ENCODE results near the gene TIMM29.
A peak's percentile ranks its signal among the peaks of the same experiment; 100 is the strongest.

Gene TIMM29

GRCh38 chr19:10928563-10929401 is at the start of gene TIMM29, which contains the start of gene YIPF2:
Gene TIMM29, plus strand, starts transcription at chr19:10928811. Its CDS starts 12 bp downstream, at chr19:10928823.
Gene YIPF2, minus strand, starts transcription at chr19:10928639. Its CDS starts 229 bp downstream, at chr19:10928410.
- peak; percentile 75 to 90 for DNase-seq (ENCODE audit: low read depth in 2 of 2, low spot score in 1 of 2)

GRCh38 chr19:10881403-10882107 is 47.1 kb upstream of the TIMM29 start:
- no peak for DNase-seq (ENCODE audit: low read depth in 2 of 2, low spot score in 1 of 2)

DNA sequence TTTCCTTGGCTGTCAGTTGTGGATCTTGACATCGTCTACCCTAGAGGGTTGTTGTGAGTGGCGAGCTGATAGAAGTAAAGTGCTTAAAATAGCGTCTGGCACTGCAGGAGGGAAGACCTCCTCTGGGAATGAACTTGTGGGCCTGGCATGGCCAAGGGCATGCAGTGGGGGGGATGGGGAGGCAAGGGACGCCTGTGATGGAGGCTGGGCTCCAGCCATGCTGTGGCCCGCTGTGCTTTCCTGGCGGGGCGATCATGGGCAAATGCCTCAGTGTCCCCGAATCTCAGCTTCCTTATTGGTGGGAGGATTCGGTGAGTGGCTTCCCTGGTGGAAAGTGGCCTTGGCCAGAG is 46.5 kb upstream of the TIMM29 start:
- DNase-seq (ENCODE audit: low read depth in 2 of 2, low spot score in 1 of 2) = no peak

DNA sequence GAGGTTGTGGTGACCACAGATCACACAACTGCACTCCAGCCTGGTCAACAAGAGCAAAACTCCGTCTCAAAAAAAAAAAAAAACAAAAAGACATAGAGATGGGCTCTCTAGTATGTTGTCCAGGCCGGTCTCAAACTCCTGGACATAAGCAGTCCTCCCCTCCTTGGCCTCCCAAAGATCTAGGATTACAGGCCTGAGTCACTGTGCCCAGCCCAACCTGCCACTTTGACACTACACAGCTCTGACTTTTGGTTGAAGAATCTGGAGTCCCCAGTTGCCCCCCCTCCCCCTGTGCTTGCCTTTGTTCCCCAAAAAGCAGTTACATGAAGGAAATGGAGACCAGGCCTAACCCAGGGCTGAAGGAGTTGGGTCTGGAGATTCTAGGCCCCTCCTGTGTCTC is 44.3 kb upstream of the TIMM29 start:
- no peak for DNase-seq (ENCODE audit: low read depth in 2 of 2, low spot score in 1 of 2)

DNA sequence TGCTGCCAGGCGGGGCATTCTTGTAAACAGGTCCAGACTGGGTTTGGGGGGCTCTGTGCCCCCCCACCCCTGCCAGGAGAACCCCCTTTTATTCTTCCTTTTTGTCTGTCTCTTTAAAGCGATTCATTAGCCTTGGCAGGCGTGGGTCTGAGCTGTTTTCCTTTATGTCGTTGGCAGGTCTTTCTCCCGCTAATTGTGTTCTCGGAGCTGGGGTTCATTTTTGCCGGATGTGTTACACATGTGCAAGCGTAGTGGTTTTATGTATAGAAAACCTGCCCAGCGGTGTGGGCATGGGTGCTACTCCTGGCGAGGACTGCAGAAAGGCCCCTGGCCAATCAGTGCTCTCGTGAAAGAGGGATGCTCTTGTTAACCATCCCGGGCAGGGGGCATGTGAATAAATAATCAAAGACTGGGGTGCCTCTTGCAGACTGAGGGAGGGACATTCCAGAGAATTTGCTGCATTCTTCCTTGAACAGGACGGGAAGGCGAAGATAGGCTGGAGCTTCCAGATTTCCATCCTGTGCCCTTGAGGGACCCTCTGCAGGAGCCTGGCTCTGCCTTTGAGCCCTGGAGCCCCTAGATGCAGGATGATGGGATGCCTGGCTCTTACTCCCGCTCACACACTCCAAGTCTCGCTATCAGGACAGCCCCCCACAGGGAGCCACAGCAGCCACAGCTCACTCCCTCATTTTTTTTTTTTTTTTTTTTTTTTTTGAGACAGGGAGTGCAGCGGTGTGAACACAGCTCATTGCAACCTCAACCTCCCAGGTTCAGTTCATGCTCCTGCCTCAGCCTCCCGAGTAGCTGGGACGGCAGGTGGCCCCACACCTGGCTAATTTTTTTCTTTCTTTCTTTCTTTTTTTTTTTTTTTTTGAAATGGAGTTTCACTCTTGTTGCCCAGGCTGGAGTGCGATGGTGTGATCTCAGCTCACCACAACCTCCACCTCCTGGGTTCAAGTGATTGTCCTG is 43.1 kb upstream of the TIMM29 start:
- DNase-seq (ENCODE audit: low read depth in 2 of 2, low spot score in 1 of 2) = no peak

- DNase-seq (ENCODE audit: low read depth in 2 of 2, low spot score in 1 of 2) = no peak
Measured at GRCh38 chr19:10887616-10888367, 40.8 kb upstream of the TIMM29 start.

DNA sequence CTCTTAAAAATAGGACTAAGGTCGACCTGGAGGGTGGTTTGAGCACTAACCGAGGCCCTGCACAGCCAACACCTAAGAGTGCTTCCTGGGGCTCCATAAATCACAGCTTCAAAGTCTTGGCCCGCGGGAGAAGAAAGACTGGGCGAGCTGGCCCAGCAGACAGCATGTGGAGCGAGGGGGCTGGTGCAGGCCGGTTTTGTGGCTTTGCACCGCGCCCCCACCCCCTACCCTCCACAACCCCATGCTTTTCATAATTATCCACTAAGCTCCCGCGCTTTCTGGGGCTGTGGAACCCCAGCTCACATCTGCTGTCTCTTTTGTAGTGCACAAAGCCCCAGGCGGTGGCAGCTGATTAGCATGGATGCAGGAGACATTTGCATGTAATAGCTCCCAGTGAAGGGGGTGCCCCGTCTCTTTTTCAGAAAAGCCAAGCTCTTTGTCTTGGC is 40.2 kb upstream of the TIMM29 start:
- DNase-seq (ENCODE audit: low read depth in 2 of 2, low spot score in 1 of 2) = no peak

- DNase-seq (ENCODE audit: low read depth in 2 of 2, low spot score in 1 of 2) = no peak
Measured at GRCh38 chr19:10889880-10890279, 38.7 kb upstream of the TIMM29 start.

DNA sequence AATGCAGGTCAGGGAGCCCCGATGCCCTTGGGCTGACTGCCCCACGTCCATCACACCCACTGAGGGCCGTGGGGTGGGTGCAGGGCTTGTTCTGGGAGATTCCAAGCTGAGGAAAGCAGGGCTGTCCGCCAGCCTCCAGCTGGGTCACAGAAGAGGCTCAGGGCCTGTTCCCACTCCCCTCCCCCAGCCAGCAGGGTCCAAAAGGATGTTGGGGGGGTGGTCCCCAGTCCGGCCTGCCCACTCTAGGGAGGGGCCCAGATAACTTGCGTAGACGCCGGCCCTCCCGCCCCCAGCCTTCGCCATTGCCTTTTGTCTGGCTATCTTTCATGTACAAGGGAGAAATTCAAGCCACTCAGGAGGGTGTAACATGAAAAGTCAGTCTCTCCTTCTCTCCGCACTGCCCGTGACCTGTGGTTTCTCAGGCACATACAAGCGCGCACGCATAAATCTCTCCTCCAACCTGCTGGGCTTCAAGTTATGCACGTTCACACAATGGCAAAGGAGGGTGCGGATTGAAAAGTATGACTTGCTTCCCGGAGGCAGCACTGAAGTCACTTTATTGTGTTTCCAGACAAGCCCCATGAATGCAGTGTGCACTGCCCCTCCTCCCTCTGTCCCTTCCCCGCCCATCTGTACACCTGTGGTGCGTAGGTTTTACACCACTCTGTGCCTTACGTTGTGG is 37.1 kb upstream of the TIMM29 start:
- no peak for DNase-seq (ENCODE audit: low read depth in 2 of 2, low spot score in 1 of 2)

DNA sequence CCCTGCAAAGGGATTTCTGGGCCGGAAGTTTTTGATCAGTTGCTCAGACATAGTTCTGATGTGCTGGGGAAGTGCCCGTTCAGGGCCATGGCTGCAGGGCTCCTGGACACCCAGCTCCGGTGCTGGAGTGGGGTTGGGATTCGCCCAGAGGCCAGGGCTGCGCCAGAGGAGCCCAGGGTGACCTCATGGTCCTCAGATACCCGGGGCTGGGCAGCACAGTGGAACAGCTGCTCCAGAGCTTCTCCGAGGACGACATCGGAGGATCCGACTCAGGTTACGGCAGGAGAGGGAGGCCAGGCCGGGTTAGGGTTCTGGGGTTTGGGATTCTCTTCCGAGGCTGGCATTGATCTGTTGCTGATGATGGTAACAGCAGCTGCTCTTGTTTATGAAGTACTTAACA is 36.4 kb upstream of the TIMM29 start:
- no peak for DNase-seq (ENCODE audit: low read depth in 2 of 2, low spot score in 1 of 2)

- DNase-seq (ENCODE audit: low read depth in 2 of 2, low spot score in 1 of 2) = no peak
Measured at GRCh38 chr19:10894911-10895213, 33.7 kb upstream of the TIMM29 start.

DNA sequence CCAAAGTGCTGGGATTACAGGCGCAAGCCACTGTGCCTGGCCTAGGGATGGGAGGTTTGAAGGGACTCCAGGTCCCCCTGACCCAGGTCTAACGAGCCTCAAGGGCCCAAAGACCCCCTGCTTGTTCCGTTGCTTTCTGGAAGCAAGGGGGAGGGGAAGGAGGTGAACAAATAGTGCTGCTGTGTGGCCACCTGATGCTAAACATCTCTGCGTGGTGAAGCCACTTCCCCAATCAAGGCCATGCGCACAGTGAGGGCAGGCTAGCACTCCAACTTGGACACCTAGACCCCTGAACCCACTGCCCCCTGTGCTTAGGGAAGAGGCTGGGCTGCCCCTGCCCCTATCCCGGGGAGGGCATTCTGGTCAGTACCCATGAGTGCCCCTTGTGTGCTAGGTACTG is 33.2 kb upstream of the TIMM29 start:
- DNase-seq (ENCODE audit: low read depth in 2 of 2, low spot score in 1 of 2) = no peak

DNA sequence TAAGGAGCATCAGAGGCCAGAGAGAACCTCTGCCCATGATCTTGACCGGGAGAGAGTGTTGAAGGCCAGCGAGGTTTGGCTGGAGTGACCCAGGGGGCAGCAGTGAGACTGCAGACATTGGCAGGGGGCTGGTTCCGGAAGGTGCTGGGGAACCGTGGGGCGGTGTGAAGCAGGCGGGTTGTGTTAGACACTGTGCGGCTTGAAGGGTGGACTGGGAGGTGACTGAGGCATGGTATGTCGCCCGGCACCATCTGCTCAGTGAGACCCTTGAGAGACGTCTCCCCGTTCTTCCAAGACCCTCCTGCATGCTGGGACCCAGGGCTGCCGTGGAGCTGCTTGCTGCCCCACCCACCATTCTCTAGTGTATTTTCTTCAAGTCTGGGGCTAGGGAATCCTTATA is 32.7 kb upstream of the TIMM29 start:
- DNase-seq (ENCODE audit: low read depth in 2 of 2, low spot score in 1 of 2) = no peak

DNA sequence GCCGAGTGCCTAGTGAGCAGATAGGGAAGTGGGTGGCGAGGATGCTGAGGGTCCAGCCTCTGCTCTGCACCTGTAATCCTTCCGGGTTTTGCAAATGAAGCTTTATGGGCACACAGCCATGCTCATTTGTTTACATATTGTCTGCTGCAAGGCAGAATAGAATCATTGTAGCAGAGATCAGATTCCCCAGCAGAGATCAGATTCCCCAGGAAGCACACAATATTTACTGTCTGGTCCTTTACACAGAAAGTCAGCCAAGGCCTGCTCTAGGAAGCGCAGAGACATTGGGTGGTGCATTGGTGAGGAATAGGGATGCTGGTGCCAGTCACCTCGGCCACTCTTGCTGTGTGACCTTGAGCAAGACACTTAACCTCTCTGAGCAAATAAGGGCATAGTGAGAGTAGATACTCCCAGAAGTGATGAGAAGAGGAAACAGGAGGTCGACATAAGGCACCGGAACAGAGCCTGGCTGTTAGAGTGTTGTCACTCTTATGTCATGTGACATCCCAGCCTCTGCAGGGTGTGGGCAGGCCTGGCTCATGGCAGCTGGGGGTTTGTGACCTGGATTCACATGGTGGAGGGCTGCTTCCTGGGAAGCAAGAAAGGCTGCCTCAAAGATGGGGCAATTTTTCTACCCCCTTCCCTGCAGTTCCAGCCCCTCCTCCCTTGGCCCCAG is 31.6 kb upstream of the TIMM29 start:
- no peak for DNase-seq (ENCODE audit: low read depth in 2 of 2, low spot score in 1 of 2)

DNA sequence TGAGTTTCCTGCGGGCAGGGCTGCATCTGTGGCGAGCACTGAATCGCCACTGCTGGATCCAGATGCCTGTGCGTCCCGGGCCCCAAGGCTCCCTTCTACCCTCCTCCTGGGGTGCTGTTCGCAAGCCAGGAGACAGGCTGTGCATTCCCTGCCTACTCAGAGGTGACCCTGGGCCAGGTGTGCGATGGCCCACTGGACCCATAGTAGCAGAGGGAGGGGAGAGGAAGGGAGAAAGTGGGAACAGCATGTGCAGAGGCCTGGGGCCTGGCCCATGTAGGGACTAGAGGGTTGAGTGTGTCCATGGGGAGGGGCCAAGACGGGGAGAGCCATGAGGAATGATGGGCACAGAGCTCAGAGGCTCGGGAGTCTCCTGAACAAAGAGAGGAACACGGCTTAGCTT is 30.0 kb upstream of the TIMM29 start:
- no peak for DNase-seq (ENCODE audit: low read depth in 2 of 2, low spot score in 1 of 2)

- no peak for DNase-seq (ENCODE audit: low read depth in 2 of 2, low spot score in 1 of 2)
Measured at GRCh38 chr19:10899151-10899653, 29.4 kb upstream of the TIMM29 start.

- DNase-seq (ENCODE audit: low read depth in 2 of 2, low spot score in 1 of 2) = no peak
Measured at GRCh38 chr19:10907925-10908324, 20.7 kb upstream of the TIMM29 start.

- DNase-seq (ENCODE audit: low read depth in 2 of 2, low spot score in 1 of 2) = no peak
Measured at GRCh38 chr19:10908380-10908960, 20.1 kb upstream of the TIMM29 start.

Data from stimulated activated CD8-positive, alpha-beta memory T cell treated with anti-CD3 and anti-CD28 coated beads, Interleukin-4, amount 100 ng/mL, for 1 hour (primary cell).